Gastroesophageal sphincter (tissue), 3 donors: ENCODE data around the gene ATP9B.

Source experiments
- CTCF ChIP-seq, 4 experiments: fragments of 200-600 bp in 2 of 4; fragments of 450-650 bp in 2 of 4; sonication (generic) in 1 of 4; IDR thresholded peaks; one replicate each; pipeline ENCODE4 v1.5.1; 2017 to 2019; ENCODE audit warnings: antibody characterized with exemption in 4 of 4, mild to moderate bottlenecking in 2 of 4, moderate library complexity in 2 of 4
- EP300 ChIP-seq: sonication (generic); formaldehyde crosslinking; IDR thresholded peaks from one replicate; pipeline ENCODE4 v1.6.1; 2017; ENCODE audit warnings: antibody characterized with exemption, mild to moderate bottlenecking
- POLR2A ChIP-seq, 2 donors: fragments of 450-650 bp; IDR thresholded peaks; one replicate each; pipeline ENCODE4 v1.6.1; 2017; ENCODE audit warnings: antibody characterized with exemption in 2 of 2, mild to moderate bottlenecking in 2 of 2, moderate library complexity in 1 of 2

GRCh38 chr18:79314838-79315388, 245.7 kb downstream of the ATP9B start:
- TF ChIP-seq CTCF (IDR thresholded peaks at IDR 0.05) (no peak), EP300 (no peak), POLR2A (IDR thresholded peaks at IDR 0.05) (no peak)
